ENCODE data around the gene MEGF6.

DNA sequence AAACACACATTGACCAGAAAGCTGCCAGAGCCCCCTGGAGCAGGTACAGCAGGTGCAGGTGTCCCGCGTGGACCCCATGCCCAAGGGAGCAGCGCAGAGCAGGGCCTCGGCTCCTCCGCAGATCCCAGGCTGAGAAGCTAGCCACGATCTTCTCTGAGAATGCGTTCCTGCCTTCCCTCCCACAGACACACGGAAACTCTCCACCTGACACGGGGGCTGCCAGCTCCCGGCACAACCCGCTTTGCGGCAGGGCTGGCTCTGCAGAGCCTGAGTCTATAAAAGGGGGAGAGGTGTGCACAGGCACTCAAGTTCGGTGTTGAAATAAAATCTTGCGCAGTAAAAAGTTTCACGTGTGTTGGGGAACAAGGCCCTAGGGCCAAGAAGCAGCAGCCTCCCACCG, 9.6 kb downstream of the MEGF6 start:
- TF ChIP-seq CTCF (IDR thresholded peaks at IDR 0.05) (no peak), POLR2A (IDR thresholded peaks at IDR 0.05) (no peak)

Data from uterus (tissue), 2 donors.